GM19455 (cell line): Measurements from ENCODE around the gene DISC1.
"Not testable (repeated sequence)": the region's sequence is repeated elsewhere in the genome, so short reads cannot be mapped to it uniquely, and the experiment has no call there.

Experiments
- ATAC-seq: cut with Tn5 transposase; IDR thresholded peaks from one replicate; pipeline ENCODE4 v1.9.1; 2021; ENCODE audit not compliant: unreplicated experiment

Gene DISC1

GRCh38 chr1:231943084-231943483 is 316.5 kb downstream of the DISC1 start:
- ATAC-seq: no peak

GRCh38 chr1:231948102-231948501 is 321.5 kb downstream of the DISC1 start:
- not testable (repeated sequence) for ATAC-seq

GRCh38 chr1:231949277-231950091 is 322.9 kb downstream of the DISC1 start:
- no peak for ATAC-seq

GRCh38 chr1:231950331-231951128 is 323.9 kb downstream of the DISC1 start:
- ATAC-seq: no peak

GRCh38 chr1:231951374-231951773 is 324.8 kb downstream of the DISC1 start:
- no peak for ATAC-seq

- ATAC-seq: no peak
Measured at GRCh38 chr1:231952154-231952553, 325.6 kb downstream of the DISC1 start.

- ATAC-seq: no peak
Measured at GRCh38 chr1:231953660-231954059, 327.1 kb downstream of the DISC1 start.

GRCh38 chr1:231954751-231955150 is 328.2 kb downstream of the DISC1 start:
- ATAC-seq: no peak

- no peak for ATAC-seq
Measured at GRCh38 chr1:231957359-231957758, 330.8 kb downstream of the DISC1 start.

GRCh38 chr1:231958448-231958847 is 331.9 kb downstream of the DISC1 start:
- ATAC-seq: no peak

- ATAC-seq: no peak
Measured at GRCh38 chr1:231959225-231959884, 332.8 kb downstream of the DISC1 start.

GRCh38 chr1:231961801-231962200 is 335.2 kb downstream of the DISC1 start:
- ATAC-seq: not testable (repeated sequence)

GRCh38 chr1:231962636-231963035 is 336.0 kb downstream of the DISC1 start:
- ATAC-seq: no peak

- no peak for ATAC-seq
Measured at GRCh38 chr1:231964241-231964640, 337.7 kb downstream of the DISC1 start.

- no peak for ATAC-seq
Measured at GRCh38 chr1:231964961-231965360, 338.4 kb downstream of the DISC1 start.

GRCh38 chr1:231965615-231966014 is 339.0 kb downstream of the DISC1 start:
- ATAC-seq: no peak

- no peak for ATAC-seq
Measured at GRCh38 chr1:231966983-231967382, 340.4 kb downstream of the DISC1 start.

- ATAC-seq: no peak
Measured at GRCh38 chr1:231969076-231969475, 342.5 kb downstream of the DISC1 start.

- not testable (repeated sequence) for ATAC-seq
Measured at GRCh38 chr1:231969761-231970160, 343.2 kb downstream of the DISC1 start.

GRCh38 chr1:231970684-231971083 is 344.1 kb downstream of the DISC1 start:
- no peak for ATAC-seq

- ATAC-seq: no peak
Measured at GRCh38 chr1:231971397-231972110, 345.0 kb downstream of the DISC1 start.
